Renal cortical epithelial cell (primary cell): ENCODE measurements around the gene SMG9. TPM values are rescaled to one million over a fixed set of nuclear protein-coding genes. Genes with fewer than 3 reads are reported as not detected.
A peak's percentile ranks its signal among the peaks of the same experiment; 100 is the strongest.

Source experiments
- DNase-seq: peaks from one replicate; pipeline ENCODE4 v3.0.0-alpha.2; 2011; ENCODE audit warnings: low read depth
- total RNA-seq: library from RNA; depleted of rRNA; stranded (reverse); fragments of >200 nt; gene quantifications from 2 replicates; pipeline ENCODE4 v1.2.3, GENCODE V29; 2014

SMG9 gene, protein sequence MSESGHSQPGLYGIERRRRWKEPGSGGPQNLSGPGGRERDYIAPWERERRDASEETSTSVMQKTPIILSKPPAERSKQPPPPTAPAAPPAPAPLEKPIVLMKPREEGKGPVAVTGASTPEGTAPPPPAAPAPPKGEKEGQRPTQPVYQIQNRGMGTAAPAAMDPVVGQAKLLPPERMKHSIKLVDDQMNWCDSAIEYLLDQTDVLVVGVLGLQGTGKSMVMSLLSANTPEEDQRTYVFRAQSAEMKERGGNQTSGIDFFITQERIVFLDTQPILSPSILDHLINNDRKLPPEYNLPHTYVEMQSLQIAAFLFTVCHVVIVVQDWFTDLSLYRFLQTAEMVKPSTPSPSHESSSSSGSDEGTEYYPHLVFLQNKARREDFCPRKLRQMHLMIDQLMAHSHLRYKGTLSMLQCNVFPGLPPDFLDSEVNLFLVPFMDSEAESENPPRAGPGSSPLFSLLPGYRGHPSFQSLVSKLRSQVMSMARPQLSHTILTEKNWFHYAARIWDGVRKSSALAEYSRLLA
- 3.8 and 9.9 TPM in 2 replicates for total RNA-seq

DNA sequence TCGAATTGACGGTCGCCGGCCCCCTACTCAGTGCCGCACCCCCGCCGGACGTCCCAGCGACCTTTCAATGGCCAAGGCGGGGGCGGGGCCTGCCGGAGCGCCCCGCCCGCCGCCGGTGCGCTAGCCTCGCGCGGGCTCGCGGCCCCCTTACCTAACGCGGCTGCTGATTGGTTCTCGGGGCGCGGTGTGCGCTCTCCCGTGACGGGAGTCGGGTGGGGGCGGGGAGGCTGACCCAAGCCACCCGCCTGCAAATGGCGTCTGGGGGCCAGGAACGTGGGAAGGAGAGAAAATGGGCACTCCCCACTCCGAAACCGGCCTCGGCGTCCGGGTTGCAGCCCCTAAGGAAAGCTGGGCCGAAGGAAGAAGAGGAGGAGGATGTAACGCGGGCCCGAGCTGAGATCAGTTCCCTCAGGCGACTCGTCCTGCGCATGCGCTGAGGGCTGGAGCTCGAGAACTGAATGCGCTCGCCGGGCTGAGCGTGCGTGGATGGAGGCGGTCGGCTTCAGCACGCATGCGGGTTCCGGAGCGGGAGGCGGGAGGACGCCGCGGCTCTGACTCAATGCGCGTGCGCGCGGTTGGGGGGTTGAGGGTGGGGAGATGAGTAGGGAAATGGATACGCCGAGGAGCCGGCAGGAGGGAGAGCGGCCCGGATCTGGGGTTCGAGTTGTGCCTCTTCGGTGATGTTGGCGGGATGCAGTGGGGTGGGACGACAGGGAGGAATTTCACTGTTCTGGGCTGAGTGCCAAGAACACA lies at the start of gene SMG9:
SMG9 (minus strand) TSS at position 460 of the 753 bp plus-strand sequence. CDS start 4,221 bp downstream, outside the sequence.
- DNase-seq, result peak; percentile 86

DNA sequence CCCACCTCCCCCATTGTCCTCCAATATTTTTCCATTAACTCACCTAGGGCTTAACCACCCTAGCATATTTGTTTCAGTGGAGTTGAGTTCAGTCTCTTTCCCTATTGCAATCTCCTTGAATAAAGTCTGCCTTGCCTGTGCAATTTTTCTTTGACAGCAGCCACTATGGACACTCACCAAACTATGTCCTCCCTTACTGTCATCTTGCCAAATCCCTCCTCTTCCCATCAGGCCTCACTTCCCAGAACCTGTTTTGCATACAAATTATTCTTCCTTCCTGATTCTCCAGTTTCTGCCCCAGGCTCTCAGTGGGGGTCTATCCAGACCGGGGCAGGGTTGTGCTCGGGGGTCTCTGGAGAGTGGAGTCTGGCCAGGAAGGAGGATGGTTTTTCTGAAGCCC lies 49.7 kb upstream of the SMG9 start:
- DNase-seq, result no peak

DNA sequence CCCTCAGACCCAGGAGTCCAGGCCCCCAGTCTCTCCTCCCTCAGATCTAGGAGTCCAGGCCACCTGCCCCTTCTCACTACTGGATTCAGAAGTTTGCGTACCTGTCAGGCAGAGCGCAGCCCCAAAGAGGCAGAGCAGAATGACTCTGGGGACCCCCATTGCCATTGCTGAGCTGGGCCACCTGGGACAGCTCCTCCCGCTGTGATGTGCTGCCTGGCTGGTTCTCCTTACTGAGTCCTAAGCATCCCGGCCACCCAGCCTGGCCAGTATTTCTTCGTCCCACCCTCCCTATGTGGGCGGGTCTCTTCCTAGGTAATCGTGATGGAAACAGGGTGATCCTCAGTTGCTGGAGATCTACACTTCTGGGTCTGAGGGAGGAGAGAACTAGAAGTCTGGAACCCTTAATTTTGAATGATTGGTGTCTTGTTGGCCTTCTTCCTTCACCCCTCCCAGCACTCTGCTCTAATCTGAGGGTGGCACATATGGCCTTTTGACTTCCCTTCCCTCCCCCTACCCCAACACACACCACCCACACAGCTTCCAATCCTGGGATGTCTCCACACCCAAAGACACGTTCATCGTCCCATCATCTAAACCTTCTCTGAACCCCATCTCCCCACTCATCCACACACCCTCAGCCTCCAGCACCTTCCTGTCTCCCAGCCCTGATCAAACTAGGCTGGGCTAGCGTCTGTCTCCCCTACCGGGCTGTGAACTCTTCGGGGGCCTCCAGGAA lies 47.6 kb upstream of the SMG9 start, which contains the start of gene LYPD5:
LYPD5 (minus strand) TSS at position 232 of the 736 bp plus-strand sequence; CDS start at position 165, 67 bp downstream.
- no peak for DNase-seq

DNA sequence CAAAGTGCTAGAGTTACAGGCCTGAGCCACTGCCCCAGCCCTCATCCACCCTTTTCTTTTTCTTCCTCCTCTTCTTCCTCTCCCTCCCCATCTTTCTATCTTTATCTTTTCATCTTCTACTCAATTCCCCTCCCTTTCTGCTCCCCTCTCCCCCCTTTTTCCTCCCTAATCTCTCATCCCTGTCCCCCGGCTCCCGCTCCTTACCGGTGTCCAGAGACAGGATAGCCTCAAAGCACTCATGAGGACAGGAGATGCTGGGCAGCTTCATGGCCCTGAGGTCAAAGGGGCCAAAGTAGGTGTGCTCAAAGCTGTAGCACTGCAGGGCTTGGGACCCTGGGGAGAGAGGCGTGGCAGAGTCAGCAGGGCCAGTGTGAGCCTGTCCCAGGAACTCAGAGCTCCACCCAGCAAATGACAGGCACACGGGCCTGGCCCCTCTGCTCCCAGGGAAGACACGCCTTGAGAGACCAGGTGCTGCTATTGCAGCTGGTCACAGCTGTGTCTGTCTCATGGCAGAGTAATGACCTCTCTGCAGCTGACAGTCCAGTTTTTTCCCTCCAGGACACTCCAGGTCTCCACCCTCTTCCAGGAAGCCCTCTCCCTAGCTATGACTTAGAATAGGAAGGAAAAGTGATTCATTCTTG lies 44.9 kb upstream of the SMG9 start:
- no peak for DNase-seq

DNA sequence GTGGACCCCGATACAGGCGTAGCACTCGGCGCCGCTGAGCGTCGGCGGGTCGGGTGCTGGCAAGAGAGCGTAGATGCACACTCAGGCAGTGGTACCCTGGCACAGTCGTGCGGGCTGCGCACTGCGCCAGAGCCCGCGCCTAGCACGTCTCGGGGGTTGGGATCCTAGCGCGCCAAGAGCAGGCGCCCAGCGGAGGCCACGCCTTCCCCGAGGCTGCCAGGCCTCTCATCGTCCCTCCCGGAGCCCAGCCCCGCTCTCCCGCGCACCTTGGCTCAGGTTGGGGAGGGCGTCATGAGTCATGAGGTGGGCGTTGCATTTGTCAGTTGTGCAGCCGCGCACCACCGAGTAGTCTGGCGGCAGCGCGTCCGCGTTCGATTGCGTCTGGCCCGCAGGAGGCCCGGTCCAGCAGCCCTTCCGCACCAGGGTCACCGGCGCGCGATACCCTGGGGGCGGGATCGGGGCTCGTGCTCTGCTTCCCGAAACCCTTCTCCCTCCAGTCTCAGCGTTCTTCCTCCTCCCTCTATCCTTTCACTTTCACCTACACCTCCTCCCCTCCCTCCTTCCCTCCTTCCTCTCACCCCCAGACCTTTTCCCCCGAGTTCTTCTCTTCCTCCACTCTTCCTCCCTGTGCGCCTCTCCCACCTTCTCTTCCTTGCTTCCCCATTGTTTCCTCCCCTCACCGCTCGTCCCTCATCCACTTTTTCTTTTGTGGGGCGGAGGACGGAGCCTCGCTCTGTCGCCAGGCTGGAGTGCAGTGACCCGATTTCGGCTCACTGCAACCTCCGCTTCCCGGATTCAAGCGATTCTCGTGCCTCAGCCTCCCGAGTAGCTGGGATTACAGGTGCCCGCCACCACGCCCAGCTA lies 44.0 kb upstream of the SMG9 start:
- peak; percentile 29 for DNase-seq

DNA sequence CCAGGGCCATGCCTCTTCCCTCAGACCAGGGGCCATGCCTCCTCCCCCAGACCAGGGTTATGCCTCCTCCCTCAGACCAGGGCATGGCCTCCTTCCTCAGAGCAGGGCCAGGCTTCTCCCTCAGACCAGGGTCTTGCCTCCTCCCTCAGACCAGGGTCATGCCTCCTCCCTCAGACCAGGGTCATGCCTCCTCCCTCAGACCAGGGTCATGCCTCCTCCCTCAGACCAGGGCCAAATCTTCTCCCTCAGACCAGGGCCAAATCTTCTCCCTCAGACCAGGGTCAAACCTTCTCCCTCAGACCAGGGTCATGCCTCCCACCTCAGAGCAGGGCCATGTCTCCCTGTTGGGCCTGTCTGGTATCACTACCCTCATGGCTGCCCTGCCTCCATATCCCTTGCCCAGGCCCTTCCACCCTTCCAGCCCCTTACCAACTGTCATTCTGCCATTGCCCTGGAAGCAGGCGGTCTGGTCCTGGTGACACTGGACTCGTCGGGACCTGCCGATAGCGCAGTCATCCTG lies 43.3 kb upstream of the SMG9 start:
- no peak for DNase-seq

DNA sequence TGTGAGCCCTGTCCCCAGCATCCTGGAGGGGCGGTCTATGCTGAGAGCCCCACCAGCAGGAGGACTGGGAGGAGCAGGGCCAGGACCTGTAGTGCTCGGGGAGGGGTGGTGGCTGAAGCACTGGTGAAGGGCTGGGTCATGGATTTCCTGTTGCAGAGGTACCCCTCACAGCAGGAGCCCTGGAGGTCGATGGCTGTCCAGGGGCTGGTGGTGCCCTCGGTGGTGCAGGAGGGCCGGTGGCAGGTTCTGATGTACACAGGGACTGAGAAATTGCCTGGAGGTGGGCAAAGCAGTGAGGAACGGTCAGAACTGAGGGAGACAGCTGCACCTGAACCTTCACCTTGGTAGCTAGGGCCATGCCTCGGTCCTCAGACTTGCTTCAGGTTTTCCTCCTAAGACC lies 42.8 kb upstream of the SMG9 start:
- DNase-seq, result no peak

DNA sequence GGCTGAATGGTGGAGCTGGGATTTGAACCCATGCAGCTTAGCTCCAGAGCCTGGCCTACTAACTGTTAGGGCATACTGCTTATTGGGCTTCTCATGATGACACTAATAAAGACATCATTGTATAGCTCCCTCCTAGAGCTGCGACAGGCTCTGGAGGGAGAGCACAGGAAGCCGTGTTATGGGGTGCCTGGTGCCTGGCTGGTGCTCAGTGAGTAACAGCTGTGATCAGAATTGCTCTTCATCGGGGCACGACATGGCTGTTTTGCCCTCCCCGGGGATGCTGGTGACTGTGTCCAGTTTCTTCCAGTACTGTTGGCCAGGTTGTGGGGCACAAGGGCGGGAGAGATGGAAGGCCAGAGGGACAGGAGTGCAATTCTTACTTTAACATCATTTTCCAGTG lies 42.4 kb upstream of the SMG9 start:
- no peak for DNase-seq

DNA sequence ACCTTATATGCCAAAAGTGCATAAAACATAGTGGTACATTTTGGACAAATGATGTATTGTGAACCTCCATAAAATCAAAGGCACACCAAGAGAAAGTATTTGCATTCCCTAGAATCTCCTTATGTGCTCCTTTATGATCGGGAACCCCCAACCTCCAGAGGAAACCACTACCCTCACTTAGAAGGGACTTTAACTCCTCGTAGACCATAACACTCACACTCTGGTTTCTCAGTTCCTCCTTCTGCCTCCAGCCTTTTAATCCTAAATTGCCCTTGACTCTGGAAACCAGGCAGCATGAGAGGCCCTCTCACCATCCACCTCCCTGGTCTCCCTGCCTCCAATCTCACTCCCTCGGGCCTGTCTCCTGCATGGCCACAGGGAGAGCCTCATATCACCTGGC lies 35.8 kb upstream of the SMG9 start:
- DNase-seq, result no peak

DNA sequence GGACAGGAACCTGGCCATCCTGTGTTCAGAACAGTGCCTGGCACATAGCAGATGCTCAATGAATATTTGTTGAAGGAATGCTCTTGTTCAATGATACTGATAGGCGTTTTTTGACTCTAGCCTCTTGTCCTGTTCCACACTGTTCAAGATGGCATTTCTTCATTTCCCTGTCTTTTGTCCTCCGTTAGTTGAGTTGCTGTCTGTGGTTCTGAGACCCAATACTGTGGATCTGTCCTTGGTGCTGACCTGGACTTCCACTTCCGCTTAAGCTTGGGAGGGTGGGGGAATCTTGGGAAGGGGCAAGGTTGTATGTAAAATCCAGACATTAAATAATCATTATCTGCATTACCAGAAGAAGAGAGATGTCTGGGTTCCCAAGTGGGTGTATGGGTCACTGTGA lies 34.3 kb upstream of the SMG9 start:
- peak; percentile 52 for DNase-seq

DNA sequence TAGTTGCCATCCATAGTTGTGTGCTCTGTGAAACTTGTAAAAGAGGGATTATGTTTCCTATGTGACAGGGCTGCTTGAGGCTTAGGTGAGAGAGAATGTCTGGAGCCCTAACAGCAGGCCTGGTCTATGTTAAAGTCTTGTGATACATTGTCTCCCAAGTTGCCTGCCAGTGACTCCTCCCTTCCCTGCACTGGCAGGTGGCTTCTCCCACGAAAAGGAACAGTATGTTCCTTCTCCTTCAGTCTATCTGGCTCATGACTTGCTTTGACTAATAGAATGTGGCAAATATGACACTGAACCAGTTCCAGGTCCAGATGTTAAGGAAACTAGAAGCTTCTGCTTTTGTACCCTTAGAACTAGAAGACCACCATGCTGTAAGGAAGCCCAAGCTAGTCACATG lies 31.9 kb upstream of the SMG9 start:
- DNase-seq, result no peak

DNA sequence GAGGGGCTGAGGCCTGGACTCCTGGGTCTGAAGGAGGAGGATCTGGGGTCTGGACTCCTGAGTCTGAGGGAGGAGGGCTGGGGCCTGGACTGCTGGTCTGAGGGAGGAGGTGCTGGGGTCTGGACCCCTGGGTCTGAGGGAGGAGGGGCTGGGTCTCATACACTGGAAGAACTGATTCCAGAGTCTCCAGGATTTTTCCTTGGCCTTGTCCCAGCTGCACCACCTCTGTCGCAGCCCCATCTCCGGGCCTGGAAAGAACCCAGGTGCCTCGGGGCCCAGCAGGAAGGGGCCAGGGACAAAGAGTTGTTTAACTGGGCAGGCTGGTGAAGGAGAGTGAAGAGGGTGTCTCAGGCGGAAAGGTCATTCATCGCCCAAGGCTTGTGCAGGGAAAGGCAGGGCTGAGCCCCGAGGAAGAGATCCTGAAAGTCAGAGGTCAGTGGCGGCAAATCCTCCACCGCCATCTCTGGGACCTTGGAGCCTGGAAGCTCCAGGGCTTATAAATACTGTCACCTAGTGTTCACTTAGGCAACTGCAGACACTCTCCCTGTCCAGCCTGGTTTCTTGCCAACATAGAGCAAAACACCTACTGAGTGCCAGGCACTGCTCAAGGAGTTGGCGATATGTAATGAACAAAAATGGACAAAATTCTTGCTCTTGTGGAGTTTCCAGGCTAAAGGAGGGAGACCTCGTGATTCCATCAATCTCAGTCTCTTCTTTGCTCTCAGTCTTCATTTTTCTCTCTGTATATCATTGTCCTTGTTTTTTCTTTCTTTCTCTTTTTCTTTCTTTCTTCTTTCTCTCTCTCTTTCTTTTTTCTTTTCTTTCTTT lies 30.4 kb upstream of the SMG9 start:
- DNase-seq, result peak; percentile 65

DNA sequence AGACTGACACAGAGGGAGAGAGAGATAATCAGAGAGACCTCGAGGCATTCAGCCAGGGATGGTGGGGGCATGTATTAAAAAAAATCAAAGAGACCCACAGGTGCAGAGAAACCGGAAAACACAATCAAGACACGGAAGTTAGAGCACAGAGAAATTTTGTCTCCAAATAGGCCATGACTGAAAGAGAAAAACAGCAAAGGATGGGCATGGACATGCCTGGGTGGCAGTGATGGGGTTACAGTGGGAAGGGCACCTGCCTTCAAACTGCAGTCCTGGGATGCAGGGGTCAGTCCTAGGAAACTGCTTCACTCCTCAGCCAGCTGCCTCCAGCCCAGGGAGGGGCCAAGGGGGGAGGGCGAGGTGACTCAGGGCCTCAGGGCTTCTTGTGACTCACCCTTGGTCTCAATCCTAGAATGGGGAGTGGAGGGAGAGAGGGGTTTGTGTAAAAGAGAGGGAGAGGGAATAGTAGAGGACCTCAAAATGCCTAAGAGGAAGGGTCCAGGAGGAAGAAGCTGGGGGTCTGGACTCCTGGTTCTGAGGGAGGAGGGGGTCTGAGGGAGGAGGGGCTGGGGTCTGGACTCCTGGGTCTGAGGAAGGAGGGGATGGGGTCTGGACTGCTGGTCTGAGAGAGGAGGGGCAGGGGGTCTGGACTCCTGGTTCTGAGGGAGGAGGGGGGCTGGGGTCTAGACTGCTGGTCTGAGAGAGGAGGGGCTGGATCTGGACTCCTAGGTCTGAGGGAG lies 29.6 kb upstream of the SMG9 start:
- DNase-seq, result peak; percentile 79

DNA sequence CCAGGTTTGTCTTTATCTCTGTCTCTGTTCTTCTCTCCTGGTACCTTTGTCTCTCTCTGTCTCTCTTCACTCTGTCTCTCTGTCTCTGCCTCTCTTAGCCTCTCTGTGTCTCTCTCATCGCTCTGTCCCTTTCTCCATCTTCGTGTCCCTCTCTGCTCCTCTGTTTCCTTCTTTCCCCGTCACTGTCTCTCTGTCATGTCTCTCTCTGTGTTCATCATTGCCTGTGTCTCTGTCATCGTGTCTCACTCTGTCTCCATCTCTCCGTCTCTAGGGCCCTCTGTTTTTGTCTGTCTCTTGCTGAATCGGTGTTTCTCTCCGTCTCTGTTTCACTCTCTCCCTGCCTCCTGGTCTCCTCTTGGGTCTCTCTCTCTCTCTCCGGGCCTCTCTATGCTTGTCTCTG lies 28.9 kb upstream of the SMG9 start:
- no peak for DNase-seq

DNA sequence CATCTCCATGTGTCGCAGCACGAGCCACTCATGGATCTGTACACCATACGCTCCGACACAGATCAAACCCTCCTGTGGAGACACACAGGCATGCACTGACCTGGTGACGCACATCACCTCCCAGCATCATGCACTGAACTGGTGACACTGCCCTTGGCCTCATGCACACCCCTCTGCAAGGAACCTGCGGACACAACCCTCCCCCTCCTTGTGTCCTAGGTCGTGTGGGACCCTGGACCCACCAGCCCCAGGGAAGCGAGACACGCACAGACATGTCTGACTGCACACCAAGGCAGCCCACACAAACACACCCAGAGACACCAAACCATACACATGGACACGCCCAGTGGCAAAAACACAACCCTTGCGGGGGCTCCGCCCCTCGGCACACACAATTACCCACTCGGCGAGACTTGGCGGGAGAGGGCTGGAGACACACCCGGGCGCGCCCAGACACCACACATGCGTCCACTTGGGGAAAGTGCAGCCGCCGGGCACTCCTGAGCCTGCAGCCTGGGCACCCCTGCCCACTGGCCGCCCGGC lies 28.0 kb upstream of the SMG9 start:
- no peak for DNase-seq

DNA sequence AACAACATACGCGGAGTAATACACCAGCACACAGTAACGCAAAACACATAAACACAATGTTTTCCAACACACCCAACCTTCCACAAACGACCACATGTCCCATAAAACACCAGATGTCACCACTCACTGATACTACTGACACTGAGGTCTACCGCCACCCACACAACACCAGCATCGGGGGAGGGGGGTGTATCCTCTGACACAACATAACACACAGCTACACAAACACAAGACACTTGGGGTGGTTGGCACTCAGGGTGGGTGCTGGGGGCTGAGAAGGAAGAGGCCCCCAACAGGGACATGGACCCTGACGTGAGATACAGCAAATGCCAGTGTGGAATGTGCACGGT lies 27.5 kb upstream of the SMG9 start:
- no peak for DNase-seq

DNA sequence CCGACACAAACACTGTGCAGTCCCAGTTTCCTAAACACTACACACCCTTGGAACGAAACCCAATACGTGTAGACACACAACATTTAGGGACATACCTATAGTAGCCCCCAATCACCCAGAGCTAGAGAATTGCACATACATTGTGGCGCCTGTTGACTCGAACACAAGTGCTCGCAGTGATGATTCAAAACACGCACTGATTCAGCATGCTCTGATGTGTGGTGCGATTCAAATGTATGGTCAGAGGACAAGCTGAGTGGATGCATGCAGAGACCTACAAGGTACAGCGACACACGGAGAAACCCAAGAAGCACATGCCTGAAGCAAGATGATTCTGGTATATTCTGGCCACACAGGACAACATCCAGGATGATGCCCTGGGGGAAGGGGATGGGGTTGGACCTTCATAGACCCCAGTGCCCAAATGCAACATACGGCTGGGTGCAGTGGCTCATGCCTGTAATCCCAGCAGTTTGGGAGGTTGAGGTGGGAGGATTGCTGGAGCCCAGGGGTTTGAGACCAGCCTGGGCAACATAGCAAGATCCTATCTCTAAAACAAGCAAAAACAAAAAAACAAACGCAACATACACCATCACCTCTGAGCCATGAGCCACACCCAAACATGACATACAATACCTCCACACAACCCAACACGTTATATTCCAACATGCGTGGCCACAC lies 27.0 kb upstream of the SMG9 start:
- no peak for DNase-seq
